Liver (tissue), 3 donors: ENCODE data around the gene GLI3.

ENCODE experiments used
- CTCF ChIP-seq: fragments of 150-350 bp; IDR thresholded peaks from 2 replicates; pipeline ENCODE4 v1.5.1; 2017; ENCODE audit warnings: improper control_type of control experiment, low read depth, low read length; ENCODE audit not compliant: missing input control
- EGR1 ChIP-seq, 2 donors: IDR thresholded peaks; 2 replicates each; pipeline ENCODE4 v1.6.1; 2016 to 2018; ENCODE audit warnings: antibody characterized with exemption in 2 of 2, low read depth in 2 of 2
- FOXA1 ChIP-seq: IDR thresholded peaks from 2 replicates; pipeline ENCODE4 v1.6.1; 2016; ENCODE audit warnings: antibody characterized with exemption
- GABPA ChIP-seq, 2 donors: IDR thresholded peaks in 1 of 2; conservative IDR thresholded peaks in 1 of 2; 2 replicates each; pipeline ENCODE4 v1.6.1; 2016; ENCODE audit warnings: antibody characterized with exemption in 2 of 2, mild to moderate bottlenecking in 1 of 2, moderate library complexity in 1 of 2
- HNF4A ChIP-seq, 2 donors: conservative IDR thresholded peaks; 2 replicates each; pipeline ENCODE4 v1.6.1; 2016; ENCODE audit warnings: antibody characterized with exemption in 2 of 2, mild to moderate bottlenecking in 2 of 2
- JUND ChIP-seq, 2 donors: IDR thresholded peaks; 2 replicates each; pipeline ENCODE4 v1.6.1; 2016; ENCODE audit warnings: antibody characterized with exemption in 2 of 2
- MAX ChIP-seq: IDR thresholded peaks from 2 replicates; pipeline ENCODE4 v1.6.1; 2016; ENCODE audit warnings: antibody characterized with exemption
- RAD21 ChIP-seq, 2 donors: IDR thresholded peaks; 2 replicates each; pipeline ENCODE4 v1.6.1; 2016; ENCODE audit warnings: antibody characterized with exemption in 2 of 2, mild to moderate bottlenecking in 2 of 2
- REST ChIP-seq: IDR thresholded peaks from 2 replicates; pipeline ENCODE4 v1.6.1; 2016; ENCODE audit warnings: antibody characterized with exemption, mild to moderate bottlenecking
- RXRA ChIP-seq, 2 donors: IDR thresholded peaks; 2 replicates each; pipeline ENCODE4 v1.6.1; 2017 to 2018; ENCODE audit warnings: antibody characterized with exemption in 2 of 2, mild to moderate bottlenecking in 1 of 2
- TAF1 ChIP-seq: conservative IDR thresholded peaks from 2 replicates; pipeline ENCODE4 v1.6.1; 2016; ENCODE audit warnings: antibody characterized with exemption, mild to moderate bottlenecking
- YY1 ChIP-seq: IDR thresholded peaks from 2 replicates; pipeline ENCODE4 v1.6.1; 2016; ENCODE audit warnings: antibody characterized with exemption, mild to moderate bottlenecking
- ZBTB33 ChIP-seq: IDR thresholded peaks from 2 replicates; pipeline ENCODE4 v1.6.1; 2016; ENCODE audit warnings: antibody characterized with exemption
- donor health status: healthy.
- donor health status: healthy.

GRCh38 chr7:42236266-42236975 lies 588 bp downstream of the GLI3 start:
- no peak for TF ChIP-seq CTCF
- TF ChIP-seq MAX: no peak
- no peak for TF ChIP-seq EGR1 (IDR thresholded peaks at IDR 0.05; ENCODE audit: low read depth in 2 of 2)
- TF ChIP-seq FOXA1: no peak
- no peak for TF ChIP-seq REST
- TF ChIP-seq RXRA (IDR thresholded peaks at IDR 0.05): no peak
- no peak for TF ChIP-seq ZBTB33
- TF ChIP-seq GABPA (IDR thresholded peaks at IDR 0.05 in 1 of 2, conservative IDR thresholded peaks at IDR 0.05 in 1 of 2): no peak
- no peak for TF ChIP-seq RAD21 (IDR thresholded peaks at IDR 0.05)
- TF ChIP-seq YY1: no peak
- no peak for TF ChIP-seq HNF4A (conservative IDR thresholded peaks at IDR 0.05)
- no peak for TF ChIP-seq TAF1
- no peak for TF ChIP-seq JUND (IDR thresholded peaks at IDR 0.05)
